H1 (cell line): ENCODE measurements around the gene ESYT2. TPM values are rescaled to one million over a fixed set of nuclear protein-coding genes. Genes with fewer than 3 reads are reported as not detected.

Source experiments
- CTCF ChIA-PET: fragments of 300-600 bp; sonication (Branson Sonifier 250); formaldehyde crosslinking; loops from one replicate; lab custom pipeline; 2021; ENCODE audit not compliant: partially characterized antibody; lab: Charles Lee
- POLR2A ChIA-PET: fragments of 300-600 bp; sonication (Branson Sonifier 250); formaldehyde crosslinking; loops from one replicate; lab custom pipeline; 2021; ENCODE audit warnings: inconsistent platforms; ENCODE audit not compliant: partially characterized antibody; lab: Charles Lee
- DNase-seq, 2 experiments: peaks; one replicate each; pipeline versions ENCODE4 v3.0.0 to v3.0.0-alpha.2; 2010 to 2022; ENCODE audit warnings: low spot score in 2 of 2, low read depth in 1 of 2, mixed read lengths in 1 of 2
- FAIRE-seq: peaks from 2 replicates; lab custom pipeline; 2011; peaks lifted over from hg19 to GRCh38; lab: Jason Lieb, UNC
- H2AFZ ChIP-seq: 2 replicates; pipeline ENCODE4 v1.8.1; 2012; ENCODE audit warnings: low read length, inconsistent platforms
- H2AK5ac ChIP-seq: 2 replicates; pipeline ENCODE4 v1.6.1; 2013; ENCODE audit warnings: low read depth, low read length
- H2BK120ac ChIP-seq: replicated peaks from 2 replicates; pipeline ENCODE3; 2013; ENCODE audit warnings: low read depth, low read length, inconsistent platforms
- H2BK12ac ChIP-seq: 2 replicates; pipeline ENCODE4 v1.6.1; 2013; ENCODE audit warnings: low read depth, low read length
- H2BK15ac ChIP-seq: 2 replicates; pipeline ENCODE4 v1.6.1; 2013; ENCODE audit warnings: low read length
- H2BK20ac ChIP-seq: 2 replicates; pipeline ENCODE4 v1.6.1; 2013; ENCODE audit warnings: low read length
- H2BK5ac ChIP-seq: 2 replicates; pipeline ENCODE4 v1.6.1; 2013; ENCODE audit warnings: low read depth, low read length
- H3K14ac ChIP-seq: 2 replicates; pipeline ENCODE4 v1.6.1; 2013; ENCODE audit warnings: inconsistent platforms; ENCODE audit not compliant: insufficient read length
- H3K18ac ChIP-seq: 2 replicates; pipeline ENCODE4 v1.6.1; 2013; ENCODE audit warnings: low read length; ENCODE audit errors: extremely low read depth
- H3K23ac ChIP-seq: 2 replicates; pipeline ENCODE4 v1.6.1; 2013; ENCODE audit warnings: inconsistent platforms; ENCODE audit not compliant: insufficient read length
- H3K23me2 ChIP-seq: 2 replicates; pipeline ENCODE4 v1.6.1; 2013; ENCODE audit warnings: low read depth, low read length
- H3K27ac ChIP-seq: 2 replicates; pipeline ENCODE4 v1.6.1; 2011; ENCODE audit warnings: low read depth, low read length, inconsistent platforms
- H3K27me3 ChIP-seq, 4 experiments: replicated peaks in 1 of 4; 1 replicate in 1 of 4; 2 replicates in 3 of 4; pipeline versions ENCODE4 v1.6.1 to v1.8.1; 2011 to 2013; ENCODE audit warnings: low read length in 3 of 4, mild to moderate bottlenecking in 3 of 4, inconsistent platforms in 2 of 4, mixed read lengths in 2 of 4, moderate library complexity in 1 of 4; ENCODE audit not compliant: control insufficient read depth in 3 of 4, insufficient read depth in 3 of 4; ENCODE audit errors: extremely low read depth in 1 of 4
- H3K36me3 ChIP-seq, 4 experiments: 2 replicates each; pipeline versions ENCODE4 v1.6.1 to v1.8.1; 2011 to 2013; ENCODE audit warnings: mild to moderate bottlenecking in 4 of 4, low read length in 3 of 4, moderate library complexity in 2 of 4, control low read depth in 1 of 4, inconsistent platforms in 1 of 4; ENCODE audit not compliant: insufficient read depth in 4 of 4, control insufficient read depth in 2 of 4
- H3K4ac ChIP-seq: replicated peaks from 2 replicates; pipeline ENCODE3; 2013; ENCODE audit warnings: low read length, low read depth, mixed read lengths, inconsistent platforms; ENCODE audit not compliant: insufficient read length
- H3K4me1 ChIP-seq, 4 experiments: replicated peaks in 1 of 4; 1 replicate in 1 of 4; 2 replicates in 3 of 4; pipeline versions ENCODE4 v1.6.1 to v1.8.1; 2011 to 2013; ENCODE audit warnings: low read length in 3 of 4, inconsistent platforms in 2 of 4, mixed read lengths in 1 of 4; ENCODE audit not compliant: insufficient read depth in 4 of 4, control insufficient read depth in 3 of 4
- H3K4me2 ChIP-seq, 2 experiments: 2 replicates each; pipeline versions ENCODE4 v1.6.1 to v1.8.1; 2011 to 2013; ENCODE audit warnings: low read depth in 2 of 2, low read length in 2 of 2, control low read depth in 1 of 2, inconsistent platforms in 1 of 2, mild to moderate bottlenecking in 1 of 2; ENCODE audit not compliant: insufficient read depth in 1 of 2
- H3K4me3 ChIP-seq, 4 experiments: fragments of 200-600, 300-600 bp in 1 of 4; sonication (generic), shearing (Covaris generic), sonication (Bioruptor Twin) in 1 of 4; 2 replicates each; pipeline versions ENCODE4 v1.5.1 to v1.8.1; 2011 to 2016; ENCODE audit warnings: low read length in 4 of 4, low read depth in 3 of 4, control low read depth in 2 of 4, inconsistent platforms in 2 of 4, mild to moderate bottlenecking in 2 of 4, mixed read lengths in 1 of 4, moderate library complexity in 1 of 4; ENCODE audit not compliant: insufficient read depth in 2 of 4; ENCODE audit errors: extremely low read depth in 1 of 4
- H3K56ac ChIP-seq: replicated peaks from 2 replicates; pipeline ENCODE3; 2013; ENCODE audit warnings: low read depth, mild to moderate bottlenecking, mixed read lengths, low read length, inconsistent platforms; ENCODE audit not compliant: insufficient read length
- H3K79me1 ChIP-seq: 2 replicates; pipeline ENCODE4 v1.6.1; 2013; ENCODE audit warnings: low read depth, low read length, control low read depth
- H3K79me2 ChIP-seq, 2 experiments: 2 replicates each; pipeline versions ENCODE4 v1.6.1 to v1.8.1; 2012 to 2013; ENCODE audit warnings: low read length in 2 of 2, mild to moderate bottlenecking in 2 of 2, inconsistent platforms in 1 of 2; ENCODE audit not compliant: insufficient read depth in 2 of 2, control insufficient read depth in 1 of 2
- H3K9ac ChIP-seq, 4 experiments: replicated peaks in 1 of 4; 1 replicate in 1 of 4; 2 replicates in 3 of 4; pipeline versions ENCODE4 v1.6.1 to v1.8.1; 2011 to 2013; ENCODE audit warnings: low read depth in 3 of 4, low read length in 3 of 4, control low read depth in 2 of 4, mild to moderate bottlenecking in 2 of 4, moderate library complexity in 2 of 4, inconsistent platforms in 1 of 4; ENCODE audit errors: extremely low read depth in 1 of 4
- H3K9me3 ChIP-seq, 2 experiments: 2 replicates each; pipeline versions ENCODE4 v1.6.1 to v1.8.1; 2012 to 2013; ENCODE audit warnings: mild to moderate bottlenecking in 2 of 2, moderate library complexity in 2 of 2, control low read depth in 1 of 2, inconsistent platforms in 1 of 2, low read depth in 1 of 2, low read length in 1 of 2, mixed read lengths in 1 of 2; ENCODE audit not compliant: insufficient read depth in 2 of 2
- H4K20me1 ChIP-seq, 2 experiments: replicated peaks in 1 of 2; 2 replicates each; pipeline versions ENCODE3 to v1.8.1; 2011 to 2013; ENCODE audit warnings: inconsistent platforms in 2 of 2, low read length in 2 of 2, mild to moderate bottlenecking in 1 of 2; ENCODE audit not compliant: insufficient read depth in 2 of 2, control insufficient read depth in 1 of 2
- H4K5ac ChIP-seq: 2 replicates; pipeline ENCODE4 v1.6.1; 2013; ENCODE audit warnings: low read length, low read depth, mixed read lengths, inconsistent platforms; ENCODE audit not compliant: insufficient read length
- H4K8ac ChIP-seq: 2 replicates; pipeline ENCODE4 v1.8.0; 2013; ENCODE audit warnings: mild to moderate bottlenecking, moderate library complexity, low read length, inconsistent platforms; ENCODE audit not compliant: insufficient read depth; ENCODE audit errors: extremely low read depth
- H4K91ac ChIP-seq: replicated peaks from 2 replicates; pipeline ENCODE3; 2013; ENCODE audit warnings: low read length, mixed read lengths, inconsistent platforms; ENCODE audit not compliant: insufficient read length
- ASH2L ChIP-seq: fragments of 200-600, 300-600 bp; sonication (generic); IDR thresholded peaks from one replicate; pipeline ENCODE4 v1.7.1; 2017; ENCODE audit warnings: low read length
- CBX5 ChIP-seq: fragments of 300-800, 300-1000 bp; sonication (generic); IDR thresholded peaks from 2 replicates; pipeline ENCODE4 v1.7.1; 2016; ENCODE audit warnings: antibody characterized with exemption, low read length, low read depth
- CHD1 ChIP-seq: IDR thresholded peaks from 2 replicates; pipeline ENCODE4 v1.6.1; 2012; ENCODE audit warnings: low read depth, low read length, improper control_type of control experiment
- EP300 ChIP-seq, 2 experiments: IDR thresholded peaks; 1 replicate in 1 of 2; 2 replicates in 1 of 2; pipeline ENCODE4 v1.6.1; 2011 to 2012; ENCODE audit warnings: low read depth in 2 of 2, low read length in 2 of 2, mild to moderate bottlenecking in 2 of 2, borderline replicate concordance in 1 of 2, inconsistent platforms in 1 of 2, moderate library complexity in 1 of 2
- FOSL1 ChIP-seq: IDR thresholded peaks from 2 replicates; pipeline ENCODE4 v1.6.1; 2011; ENCODE audit warnings: mild to moderate bottlenecking, low read depth, low read length, moderate library complexity; ENCODE audit not compliant: insufficient read depth
- JUN ChIP-seq: IDR thresholded peaks from 2 replicates; pipeline ENCODE4 v1.6.1; 2011; ENCODE audit warnings: low read depth, mild to moderate bottlenecking, improper control_type of control experiment, low read length
- KDM4A ChIP-seq: IDR thresholded peaks from one replicate; pipeline ENCODE4 v1.7.1; 2012; ENCODE audit warnings: low read depth, mild to moderate bottlenecking, moderate library complexity, low read length, inconsistent platforms; ENCODE audit not compliant: severe bottlenecking
- SAP30 ChIP-seq: fragments of 300-600 bp; sonication (generic); IDR thresholded peaks from 2 replicates; pipeline ENCODE4 v1.7.1; 2012; ENCODE audit warnings: low read length, moderate library complexity, mild to moderate bottlenecking, inconsistent platforms; ENCODE audit not compliant: insufficient read depth, insufficient replicate concordance
- TAF1 ChIP-seq: IDR thresholded peaks from 2 replicates; pipeline ENCODE4 v1.6.1; 2011; ENCODE audit warnings: mild to moderate bottlenecking, low read depth, low read length
- WGBS, 2 experiments: shearing (Covaris generic) in 1 of 2; methylation state at CpG; one replicate each; pipeline versions ENCODE4 v1.1.6 to v1.1.7; 2013 to 2015; ENCODE audit warnings: low lambda C conversion rate in 2 of 2, mixed read lengths in 2 of 2, inconsistent platforms in 1 of 2, low coverage in 1 of 2, missing lambda C conversion rate in 1 of 2; ENCODE audit not compliant: insufficient replicate concordance in 2 of 2, insufficient coverage in 1 of 2, insufficient read length in 1 of 2; ENCODE audit errors: extremely low coverage in 1 of 2, missing lambda C conversion rate in 1 of 2; 5-methylcytosine and 5-hydroxymethylcytosine counted together
- polyA plus RNA-seq, 7 experiments: library from polyadenylated mRNA; depleted of rRNA in 3 of 7; stranded (reverse) in 5 of 7; unstranded in 2 of 7; fragments of >200 nt in 5 of 7; fragments of 200-250 nt in 2 of 7; gene quantifications; 1 replicate in 5 of 7; 2 replicates in 1 of 7; 4 replicates in 1 of 7; pipeline versions ENCODE4 v1.2.1 to v1.2.3, GENCODE V29; 2011 to 2013; ENCODE audit warnings: missing spikeins in 2 of 7, mixed read lengths in 2 of 7
- total RNA-seq: library from RNA; stranded (reverse); fragmentation: NEBNext Ultra II Directional; extraction: Animal tissue kit (Norgen Biotek cat#: 25700); gene quantifications from 2 replicates; pipeline ENCODE4 v1.2.1, GENCODE V29; 2021

ESYT2 gene
- total and polyA plus RNA-seq, 2 of the 8 experiments (the other 6 are each of a cell fraction or from before 2014, with no cell fraction given) = 27.0 to 37.5 TPM

- H3K4ac ChIP-seq = no peak overlapping the region
- FAIRE-seq (no peak), DNase-seq (peak in 1 of 2 experiments; percentile 20)
- no peak overlapping the region for H2BK5ac ChIP-seq
- peaks cover 0 to 26% (median 15%) of the 10 kb centered on the region in 4 experiments; a peak in 5 of 8 replicates for H3K36me3 ChIP-seq
- no peak overlapping the region for H4K5ac ChIP-seq
- no peak overlapping the region for H3K18ac ChIP-seq
- H3K23ac ChIP-seq = no peak overlapping the region
- no peak overlapping the region for H2BK15ac ChIP-seq
- no peak overlapping the region for H3K4me3 ChIP-seq
- peaks cover 0 to 3% of the 10 kb centered on the region in 2 experiments for H4K20me1 ChIP-seq
- H2AFZ ChIP-seq = no peak overlapping the region
- no peak overlapping the region for H3K27ac ChIP-seq
- no peak overlapping the region for H2AK5ac ChIP-seq
- H4K8ac ChIP-seq = no peak overlapping the region
- no peaks in the 10 kb centered on the region for H3K4me1 ChIP-seq
- H3K9me3 ChIP-seq = no peaks in the 10 kb centered on the region
- TF ChIP-seq FOSL1 (no peak), JUN (no peak), SAP30 (no peak), CBX5 (no peak), ASH2L (no peak), KDM4A (no peak), TAF1 (no peak), CHD1 (no peak), EP300 (IDR thresholded peaks at IDR 0.05; ENCODE audit: borderline replicate concordance in 1 of 2, low read depth in 2 of 2, low read length in 2 of 2) (no peak)
- H3K79me2 ChIP-seq = no peaks in the 10 kb centered on the region
- H4K91ac ChIP-seq = no peak overlapping the region
- 87% methylated on average over 10 of the region's 10 CpGs; no CpG with 5 or more reads in 1 of the 2 experiments for WGBS, 2 experiments
- H2BK120ac ChIP-seq = no peak overlapping the region
- H3K9ac ChIP-seq = no peak overlapping the region
- no peak overlapping the region for H3K14ac ChIP-seq
- H3K79me1 ChIP-seq = no peaks in the 10 kb centered on the region
- no peak overlapping the region for H3K4me2 ChIP-seq
- H3K23me2 ChIP-seq = no peaks in the 10 kb centered on the region
- CTCF ChIA-PET = no interaction called here
- no peaks in the 10 kb centered on the region for H3K27me3 ChIP-seq
- no peak overlapping the region for H2BK20ac ChIP-seq
- no peak overlapping the region for H3K56ac ChIP-seq
- no peak overlapping the region for H2BK12ac ChIP-seq
- POLR2A ChIA-PET = no interaction called here
Observed at GRCh38 chr7:158791107-158791506, 38.2 kb downstream of the ESYT2 start.
